Measurements from ENCODE around the gene RNF150. TPM values are rescaled to one million over a fixed set of nuclear protein-coding genes. Genes with fewer than 3 reads are reported as not detected.
A peak's percentile ranks its signal among the peaks of the same experiment; 100 is the strongest.

The RNF150 gene
- total and polyA plus RNA-seq, 7 donors: 0.46 to 69.0 (median 53.2) TPM

GRCh38 chr4:141041021-141041476, 92.2 kb downstream of the RNF150 start:
- no peaks in the 10 kb centered on the region for H3K9me3 ChIP-seq
- TF ChIP-seq POLR2A (IDR thresholded peaks at IDR 0.05): no peak
- TF ChIP-seq EP300 (IDR thresholded peaks at IDR 0.05): no peak
- no peak for TF ChIP-seq POLR2AphosphoS5 (IDR thresholded peaks at IDR 0.05)
- TF ChIP-seq, protein P1, sequence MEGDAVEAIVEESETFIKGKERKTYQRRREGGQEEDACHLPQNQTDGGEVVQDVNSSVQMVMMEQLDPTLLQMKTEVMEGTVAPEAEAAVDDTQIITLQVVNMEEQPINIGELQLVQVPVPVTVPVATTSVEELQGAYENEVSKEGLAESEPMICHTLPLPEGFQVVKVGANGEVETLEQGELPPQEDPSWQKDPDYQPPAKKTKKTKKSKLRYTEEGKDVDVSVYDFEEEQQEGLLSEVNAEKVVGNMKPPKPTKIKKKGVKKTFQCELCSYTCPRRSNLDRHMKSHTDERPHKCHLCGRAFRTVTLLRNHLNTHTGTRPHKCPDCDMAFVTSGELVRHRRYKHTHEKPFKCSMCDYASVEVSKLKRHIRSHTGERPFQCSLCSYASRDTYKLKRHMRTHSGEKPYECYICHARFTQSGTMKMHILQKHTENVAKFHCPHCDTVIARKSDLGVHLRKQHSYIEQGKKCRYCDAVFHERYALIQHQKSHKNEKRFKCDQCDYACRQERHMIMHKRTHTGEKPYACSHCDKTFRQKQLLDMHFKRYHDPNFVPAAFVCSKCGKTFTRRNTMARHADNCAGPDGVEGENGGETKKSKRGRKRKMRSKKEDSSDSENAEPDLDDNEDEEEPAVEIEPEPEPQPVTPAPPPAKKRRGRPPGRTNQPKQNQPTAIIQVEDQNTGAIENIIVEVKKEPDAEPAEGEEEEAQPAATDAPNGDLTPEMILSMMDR (IDR thresholded peaks at IDR 0.05): no peak
- H3K4me1 ChIP-seq: peaks cover 0 to 75% (median 34%) of the 10 kb centered on the region in 4 donors
- 21 to 45% methylated on average over 1 of the region's 1 CpG for WGBS, 2 donors
- intact Hi-C loops (cut with DNase I): no loop called here
- H3K27ac ChIP-seq: peak overlapping the region in 1 of 4 donors; percentile 28
- no peak for DNase-seq
- H3K36me3 ChIP-seq: no peaks in the 10 kb centered on the region
- H3K4me3 ChIP-seq: no peak overlapping the region
- no peaks in the 10 kb centered on the region for H3K27me3 ChIP-seq

GRCh38 chr4:141039156-141039555, 94.1 kb downstream of the RNF150 start:
- Histone ChIP-seq H3K9me3 (no peaks in the 10 kb centered on the region), H3K27ac (no peak overlapping the region), H3K27me3 (no peaks in the 10 kb centered on the region), H3K36me3 (no peaks in the 10 kb centered on the region), H3K4me3 (no peak overlapping the region), H3K4me1 (peaks cover 0 to 75% (median 36%) of the 10 kb centered on the region in 4 donors)
- 94 to 97% methylated on average over 2 of the region's 2 CpGs for WGBS, 2 donors
- no peak for DNase-seq
- intact Hi-C loops (cut with DNase I): no loop called here
- TF ChIP-seq EP300 (IDR thresholded peaks at IDR 0.05) (no peak), POLR2AphosphoS5 (IDR thresholded peaks at IDR 0.05) (no peak), POLR2A (IDR thresholded peaks at IDR 0.05) (no peak)
- TF ChIP-seq, protein P1 (IDR thresholded peaks at IDR 0.05): no peak

DNA sequence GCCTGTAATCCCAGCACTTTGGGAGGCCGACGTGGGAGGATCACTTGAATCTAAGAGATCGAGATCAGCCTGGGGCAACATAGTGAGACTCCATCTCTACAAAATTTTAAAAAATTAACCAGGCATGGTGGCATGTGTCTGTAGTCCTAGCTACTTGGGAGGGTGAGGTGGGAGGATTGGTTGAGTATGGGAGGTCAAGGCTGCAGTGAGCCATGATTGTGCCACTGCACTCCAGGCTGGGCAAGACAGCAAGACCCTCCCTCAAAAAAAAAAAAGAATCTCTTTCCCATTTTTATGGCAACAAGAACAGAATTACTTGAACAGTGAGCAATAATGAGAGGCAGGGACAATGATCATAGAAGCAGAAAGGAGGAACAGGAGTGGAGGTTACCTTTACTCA, 94.8 kb downstream of the RNF150 start:
- TF ChIP-seq EP300 (IDR thresholded peaks at IDR 0.05) (no peak), POLR2A (IDR thresholded peaks at IDR 0.05) (no peak), POLR2AphosphoS5 (IDR thresholded peaks at IDR 0.05) (no peak)
- TF ChIP-seq, protein P1 (IDR thresholded peaks at IDR 0.05): no peak
- H3K4me3 ChIP-seq: no peak overlapping the region
- intact Hi-C loops (cut with DNase I): no loop called here
- H3K27me3 ChIP-seq: no peaks in the 10 kb centered on the region
- H3K4me1 ChIP-seq: peaks cover 0 to 68% (median 35%) of the 10 kb centered on the region in 4 donors
- peaks cover 0 to 2% (median 0%) of the 10 kb centered on the region in 4 donors for H3K9me3 ChIP-seq
- H3K36me3 ChIP-seq: no peaks in the 10 kb centered on the region
- DNase-seq: no peak
- 92% methylated on average over 3 of the region's 3 CpGs for WGBS, 2 donors
- no peak overlapping the region for H3K27ac ChIP-seq

- Histone ChIP-seq H3K27ac (peak overlapping the region; percentile 27 to 62 (median 48)), H3K9me3 (peaks cover 0 to 2% (median 0%) of the 10 kb centered on the region in 4 donors), H3K36me3 (no peaks in the 10 kb centered on the region), H3K27me3 (no peaks in the 10 kb centered on the region), H3K4me3 (no peak overlapping the region), H3K4me1 (peaks cover 0 to 61% (median 31%) of the 10 kb centered on the region in 4 donors)
- TF ChIP-seq EP300 (IDR thresholded peaks at IDR 0.05) (no peak), POLR2A (IDR thresholded peaks at IDR 0.05) (no peak), POLR2AphosphoS5 (IDR thresholded peaks at IDR 0.05) (no peak)
- TF ChIP-seq, protein P1 (IDR thresholded peaks at IDR 0.05): no peak
- no peak for DNase-seq
- intact Hi-C loops (cut with DNase I): no loop called here
Measured at GRCh38 chr4:141037446-141037845, 95.8 kb downstream of the RNF150 start.

GRCh38 chr4:141036786-141037185, 96.5 kb downstream of the RNF150 start:
- intact Hi-C loops (cut with DNase I): no loop called here
- Histone ChIP-seq H3K4me1 (peaks cover 0 to 55% (median 31%) of the 10 kb centered on the region in 4 donors), H3K4me3 (no peak overlapping the region), H3K9me3 (peaks cover 0 to 2% (median 0%) of the 10 kb centered on the region in 4 donors), H3K36me3 (no peaks in the 10 kb centered on the region), H3K27ac (peak overlapping the region; percentile 27 to 62 (median 48)), H3K27me3 (no peaks in the 10 kb centered on the region)
- TF ChIP-seq EP300 (IDR thresholded peaks at IDR 0.05) (no peak), POLR2AphosphoS5 (IDR thresholded peaks at IDR 0.05) (no peak)
- TF ChIP-seq, protein P1 (IDR thresholded peaks at IDR 0.05): no peak
- no peak for DNase-seq
- 77 to 85% methylated on average over 2 of the region's 2 CpGs for WGBS, 2 donors

Data from sigmoid colon (tissue), 7 donors.